GM12892 (cell line): ENCODE results near the gene ADAMTS2.

ENCODE experiments used
- DNase-seq: peaks from one replicate; pipeline ENCODE4 v3.0.0; 2011; ENCODE audit not compliant: insufficient read length
- FAIRE-seq: peaks from 2 replicates; lab custom pipeline; 2011; peaks lifted over from hg19 to GRCh38; lab: Jason Lieb, UNC
- POLR2A ChIP-seq: IDR thresholded peaks from 2 replicates; pipeline ENCODE4 v1.6.1; 2011; ENCODE audit warnings: low read depth, low read length, control low read depth
- POLR2AphosphoS5 ChIP-seq: IDR thresholded peaks from 2 replicates; pipeline ENCODE4 v1.6.1; 2011; ENCODE audit warnings: low read depth, low read length, control low read depth
- TAF1 ChIP-seq: IDR thresholded peaks from 2 replicates; pipeline ENCODE4 v1.6.1; 2011; ENCODE audit warnings: low read depth, mild to moderate bottlenecking, control low read depth, low read length, borderline replicate concordance

Gene ADAMTS2

GRCh38 chr5:179153341-179153901, 191.8 kb downstream of the ADAMTS2 start:
- FAIRE-seq (no peak), DNase-seq (no peak)
- TF ChIP-seq POLR2A (no peak), POLR2AphosphoS5 (no peak), TAF1 (no peak)

- FAIRE-seq (no peak), DNase-seq (no peak)
- no peak for TF ChIP-seq POLR2A
Measured at GRCh38 chr5:179152941-179153340, 192.3 kb downstream of the ADAMTS2 start.

- FAIRE-seq (no peak), DNase-seq (no peak)
- no peak for TF ChIP-seq TAF1
- TF ChIP-seq POLR2AphosphoS5: no peak
- no peak for TF ChIP-seq POLR2A
Measured at GRCh38 chr5:179152144-179152895, 192.9 kb downstream of the ADAMTS2 start.

GRCh38 chr5:179151286-179152118, 193.8 kb downstream of the ADAMTS2 start:
- DNase-seq: no peak
- TF ChIP-seq POLR2AphosphoS5 (no peak), TAF1 (no peak), POLR2A (no peak)
- no peak for FAIRE-seq

GRCh38 chr5:179150011-179150410, 195.2 kb downstream of the ADAMTS2 start:
- no peak for FAIRE-seq
- no peak for DNase-seq
- TF ChIP-seq POLR2AphosphoS5: no peak
- TF ChIP-seq POLR2A: no peak
- no peak for TF ChIP-seq TAF1

- FAIRE-seq (no peak), DNase-seq (no peak)
- TF ChIP-seq POLR2AphosphoS5 (no peak), TAF1 (no peak), POLR2A (no peak)
Measured at GRCh38 chr5:179149278-179149677, 196.0 kb downstream of the ADAMTS2 start.

GRCh38 chr5:179148703-179149170, 196.5 kb downstream of the ADAMTS2 start:
- TF ChIP-seq TAF1 (no peak), POLR2AphosphoS5 (no peak), POLR2A (no peak)
- no peak for FAIRE-seq
- no peak for DNase-seq

GRCh38 chr5:179147991-179148702, 197.1 kb downstream of the ADAMTS2 start:
- FAIRE-seq: no peak
- no peak for DNase-seq
- no peak for TF ChIP-seq TAF1
- TF ChIP-seq POLR2AphosphoS5: no peak
- TF ChIP-seq POLR2A: no peak

GRCh38 chr5:179146277-179146676, 199.0 kb downstream of the ADAMTS2 start:
- TF ChIP-seq POLR2A: no peak
- no peak for TF ChIP-seq POLR2AphosphoS5
- TF ChIP-seq TAF1: no peak
- no peak for FAIRE-seq
- no peak for DNase-seq

- FAIRE-seq (no peak), DNase-seq (no peak)
- TF ChIP-seq POLR2AphosphoS5 (no peak), TAF1 (no peak), POLR2A (no peak)
Measured at GRCh38 chr5:179143446-179143845, 201.8 kb downstream of the ADAMTS2 start.

GRCh38 chr5:179142434-179143198, 202.6 kb downstream of the ADAMTS2 start:
- DNase-seq (no peak), FAIRE-seq (no peak)

More at GRCh38 chr5:179142434-179143198, 202.6 kb downstream of the ADAMTS2 start:
- no peak for TF ChIP-seq POLR2AphosphoS5
- no peak for TF ChIP-seq POLR2A
- no peak for TF ChIP-seq TAF1
